K562 (cell line): ENCODE measurements around the gene ENKUR. TPM values are rescaled to one million over a fixed set of nuclear protein-coding genes. Genes with fewer than 3 reads are reported as not detected.

ENCODE experiments used
- BACH1 ChIP-seq: fragments of 200-800 bp; sonication (Bioruptor generic); IDR thresholded peaks from 2 replicates; pipeline ENCODE4 v1.6.1; 2016; ENCODE audit warnings: missing genetic modification characterization, missing compliant biosample characterization
- DDX20 ChIP-seq: fragments of 450-650 bp; IDR thresholded peaks from 2 replicates; pipeline ENCODE4 v1.6.1; 2016; ENCODE audit warnings: missing genetic modification characterization, low read depth, mild to moderate bottlenecking, missing compliant biosample characterization, moderate library complexity
- ESRRB ChIP-seq: fragments of 250-450 bp; sonication (Bioruptor Pico); IDR thresholded peaks from 2 replicates; pipeline ENCODE4 v1.5.0; 2020; ENCODE audit warnings: mild to moderate bottlenecking, moderate library complexity, borderline replicate concordance
- GTF2E2 ChIP-seq: fragments of 200-800 bp; sonication (Bioruptor generic); IDR thresholded peaks from 2 replicates; pipeline ENCODE4 v1.6.1; 2016; ENCODE audit warnings: missing genetic modification characterization, missing compliant biosample characterization
- ILK ChIP-seq: fragments of 450-650 bp; IDR thresholded peaks from 2 replicates; pipeline ENCODE4 v1.6.1; 2016; ENCODE audit warnings: missing genetic modification characterization, low read depth, mild to moderate bottlenecking, missing compliant biosample characterization, moderate library complexity, borderline replicate concordance
- KAT8 ChIP-seq: fragments of 450-650 bp; IDR thresholded peaks from 2 replicates; pipeline ENCODE4 v1.6.1; 2016; ENCODE audit warnings: low read depth, mild to moderate bottlenecking
- KDM2B ChIP-seq: fragments of 250-450 bp; sonication (Bioruptor Pico); IDR thresholded peaks from 2 replicates; pipeline ENCODE4 v1.8.0; 2021; ENCODE audit warnings: mild to moderate bottlenecking, moderate library complexity
- LARP7 ChIP-seq: fragments of 450-650 bp; IDR thresholded peaks from 2 replicates; pipeline ENCODE4 v1.6.1; 2016
- MCM7 ChIP-seq, 2 experiments: fragments of 450-650 bp; IDR thresholded peaks; 2 replicates each; pipeline ENCODE4 v1.6.1; 2016 to 2018
- MECOM ChIP-seq: fragments of 250-450 bp; sonication (Bioruptor Pico); IDR thresholded peaks from 2 replicates; pipeline ENCODE4 v1.8.0; 2022; ENCODE audit warnings: inconsistent platforms
- MEF2A ChIP-seq: IDR thresholded peaks from 2 replicates; pipeline ENCODE4 v1.6.1; 2011; ENCODE audit warnings: low read depth, mild to moderate bottlenecking, low read length, moderate library complexity; ENCODE audit not compliant: control insufficient read depth
- NCOA4 ChIP-seq: fragments of 450-650 bp; IDR thresholded peaks from 2 replicates; pipeline ENCODE4 v1.6.1; 2018; ENCODE audit warnings: mild to moderate bottlenecking; ENCODE audit not compliant: partially characterized antibody
- NONO ChIP-seq, 2 experiments: fragments of 200-400 bp in 1 of 2; fragments of 450-650 bp in 1 of 2; formaldehyde crosslinking in 1 of 2; IDR thresholded peaks; 2 replicates each; pipeline ENCODE4 v1.6.1; 2017; ENCODE audit warnings: low read depth in 2 of 2, mild to moderate bottlenecking in 2 of 2, moderate library complexity in 2 of 2, low read length in 1 of 2
- POLR2A ChIP-seq: fragments of 450-650 bp; conservative IDR thresholded peaks from 2 replicates; pipeline ENCODE4 v1.6.1; 2016
- PRPF4 ChIP-seq: fragments of 200-400 bp; formaldehyde crosslinking; IDR thresholded peaks from one replicate; pipeline ENCODE4 v1.6.1; 2017; ENCODE audit warnings: low read length, low read depth, mild to moderate bottlenecking; ENCODE audit not compliant: insufficient read depth, poor library complexity, severe bottlenecking
- RB1 ChIP-seq: fragments of 450-650 bp; IDR thresholded peaks from 2 replicates; pipeline ENCODE4 v1.6.1; 2017; ENCODE audit warnings: low read depth, mild to moderate bottlenecking
- RBM14 ChIP-seq: fragments of 200-400 bp; formaldehyde crosslinking; IDR thresholded peaks from 2 replicates; pipeline ENCODE4 v1.6.1; 2018; ENCODE audit warnings: low read depth, mild to moderate bottlenecking, low read length, moderate library complexity, borderline replicate concordance; ENCODE audit not compliant: insufficient read depth
- RBM34 ChIP-seq: fragments of 200-400 bp; formaldehyde crosslinking; IDR thresholded peaks from 2 replicates; pipeline ENCODE4 v1.6.1; 2018; ENCODE audit warnings: low read length, borderline replicate concordance; ENCODE audit not compliant: insufficient read depth
- RUNX1 ChIP-seq: sonication (generic); IDR thresholded peaks from 2 replicates; pipeline ENCODE4 v1.6.1; 2016; ENCODE audit warnings: antibody characterized with exemption, low read depth
- ZNF583 ChIP-seq: fragments of 250-450 bp; sonication (Bioruptor Pico); IDR thresholded peaks from 2 replicates; pipeline ENCODE4 v1.4.0; 2020
- polyA plus RNA-seq, 8 experiments: library from polyadenylated mRNA; depleted of rRNA in 4 of 8; stranded (reverse) in 5 of 8; unstranded in 3 of 8; fragments of >200 nt; fragmentation: Nextera tagmentation in 2 of 8; fragmentation: Illumina TruSeq in 1 of 8; extraction: Ambion mirVana in 2 of 8; extraction: Trizol in 1 of 8; gene quantifications; 2 replicates each; pipeline versions ENCODE4 v1.2.1 to v1.2.3, GENCODE V29; 2011 to 2014; ENCODE audit warnings: inconsistent platforms in 1 of 8, missing spikeins in 1 of 8
- total RNA-seq, 7 experiments: library from RNA; depleted of rRNA in 6 of 7; stranded (reverse); fragments of >200 nt in 6 of 7; fragmentation: Illumina TruSeq in 2 of 7; extraction: Trizol in 2 of 7; gene quantifications; 2 replicates each; pipeline versions ENCODE4 v1.2.1 to v1.2.3, GENCODE V29; 2011 to 2021; ENCODE audit warnings: low replicate concordance in 1 of 7
- TF ChIP-seq, protein P1 (sequence below): sonication (generic); formaldehyde crosslinking; IDR thresholded peaks from 2 replicates; pipeline ENCODE4 v1.8.0; 2022; ENCODE audit warnings: mild to moderate bottlenecking, missing genetic modification reagents
- TF ChIP-seq, protein P2 (sequence below): fragments of 450-650 bp; IDR thresholded peaks from 2 replicates; pipeline ENCODE4 v1.6.1; 2017; ENCODE audit warnings: antibody characterized with exemption, mild to moderate bottlenecking

The ENKUR gene
- total and polyA plus RNA-seq, 9 of the 15 experiments (the other 6 are each of a cell fraction or from before 2014, with no cell fraction given) = 0.06 to 0.46 (median 0.20) TPM

DNA sequence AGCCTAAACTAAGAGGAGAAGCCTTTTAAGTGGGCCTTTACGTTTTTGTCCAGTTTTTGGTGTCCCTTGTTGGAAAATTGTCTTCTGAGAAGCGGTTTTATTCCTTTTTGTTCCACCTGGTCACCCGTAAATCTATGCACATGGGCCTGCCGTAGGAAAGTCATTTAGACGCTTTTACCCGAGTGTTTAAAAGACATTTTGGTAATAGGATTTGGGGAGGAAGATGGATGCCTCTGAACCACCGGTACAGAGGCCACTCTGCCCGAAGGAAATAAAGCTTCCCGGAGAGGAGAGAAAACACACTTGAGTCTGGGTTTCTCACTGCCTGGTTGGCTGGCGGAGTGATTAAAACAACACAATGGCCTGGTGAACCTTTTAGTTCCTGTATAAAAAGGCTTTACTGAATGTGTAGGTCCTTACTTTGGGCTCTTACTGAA, 1.2 kb upstream of the ENKUR start (continued):
- TF ChIP-seq KDM2B (CRISPR knock-in tag) (no peak), KAT8 (no peak), RB1 (no peak), NONO (IDR thresholded peaks at IDR 0.05; ENCODE audit: low read depth in 2 of 2, low read length in 1 of 2) (no peak), RBM14 (no peak), ILK (tag) (no peak), GTF2E2 (tag) (peak; percentile 86), RBM34 (no peak), MCM7 (IDR thresholded peaks at IDR 0.05) (no peak), MECOM (no peak), BACH1 (0 out of 2 replicates have a peak, but pooled peaks have one; percentile 18), RUNX1 (no peak), LARP7 (no peak), NCOA4 (no peak), DDX20 (tag) (no peak), POLR2A (0 out of 2 replicates have a peak, but pooled peaks have one; percentile 81), ESRRB (CRISPR knock-in tag) (no peak), PRPF4 (no peak), MEF2A (no peak), ZNF583 (CRISPR knock-in tag) (no peak)
- TF ChIP-seq, protein P1, sequence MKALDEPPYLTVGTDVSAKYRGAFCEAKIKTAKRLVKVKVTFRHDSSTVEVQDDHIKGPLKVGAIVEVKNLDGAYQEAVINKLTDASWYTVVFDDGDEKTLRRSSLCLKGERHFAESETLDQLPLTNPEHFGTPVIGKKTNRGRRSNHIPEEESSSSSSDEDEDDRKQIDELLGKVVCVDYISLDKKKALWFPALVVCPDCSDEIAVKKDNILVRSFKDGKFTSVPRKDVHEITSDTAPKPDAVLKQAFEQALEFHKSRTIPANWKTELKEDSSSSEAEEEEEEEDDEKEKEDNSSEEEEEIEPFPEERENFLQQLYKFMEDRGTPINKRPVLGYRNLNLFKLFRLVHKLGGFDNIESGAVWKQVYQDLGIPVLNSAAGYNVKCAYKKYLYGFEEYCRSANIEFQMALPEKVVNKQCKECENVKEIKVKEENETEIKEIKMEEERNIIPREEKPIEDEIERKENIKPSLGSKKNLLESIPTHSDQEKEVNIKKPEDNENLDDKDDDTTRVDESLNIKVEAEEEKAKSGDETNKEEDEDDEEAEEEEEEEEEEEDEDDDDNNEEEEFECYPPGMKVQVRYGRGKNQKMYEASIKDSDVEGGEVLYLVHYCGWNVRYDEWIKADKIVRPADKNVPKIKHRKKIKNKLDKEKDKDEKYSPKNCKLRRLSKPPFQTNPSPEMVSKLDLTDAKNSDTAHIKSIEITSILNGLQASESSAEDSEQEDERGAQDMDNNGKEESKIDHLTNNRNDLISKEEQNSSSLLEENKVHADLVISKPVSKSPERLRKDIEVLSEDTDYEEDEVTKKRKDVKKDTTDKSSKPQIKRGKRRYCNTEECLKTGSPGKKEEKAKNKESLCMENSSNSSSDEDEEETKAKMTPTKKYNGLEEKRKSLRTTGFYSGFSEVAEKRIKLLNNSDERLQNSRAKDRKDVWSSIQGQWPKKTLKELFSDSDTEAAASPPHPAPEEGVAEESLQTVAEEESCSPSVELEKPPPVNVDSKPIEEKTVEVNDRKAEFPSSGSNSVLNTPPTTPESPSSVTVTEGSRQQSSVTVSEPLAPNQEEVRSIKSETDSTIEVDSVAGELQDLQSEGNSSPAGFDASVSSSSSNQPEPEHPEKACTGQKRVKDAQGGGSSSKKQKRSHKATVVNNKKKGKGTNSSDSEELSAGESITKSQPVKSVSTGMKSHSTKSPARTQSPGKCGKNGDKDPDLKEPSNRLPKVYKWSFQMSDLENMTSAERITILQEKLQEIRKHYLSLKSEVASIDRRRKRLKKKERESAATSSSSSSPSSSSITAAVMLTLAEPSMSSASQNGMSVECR = no peak
- TF ChIP-seq, protein P2, sequence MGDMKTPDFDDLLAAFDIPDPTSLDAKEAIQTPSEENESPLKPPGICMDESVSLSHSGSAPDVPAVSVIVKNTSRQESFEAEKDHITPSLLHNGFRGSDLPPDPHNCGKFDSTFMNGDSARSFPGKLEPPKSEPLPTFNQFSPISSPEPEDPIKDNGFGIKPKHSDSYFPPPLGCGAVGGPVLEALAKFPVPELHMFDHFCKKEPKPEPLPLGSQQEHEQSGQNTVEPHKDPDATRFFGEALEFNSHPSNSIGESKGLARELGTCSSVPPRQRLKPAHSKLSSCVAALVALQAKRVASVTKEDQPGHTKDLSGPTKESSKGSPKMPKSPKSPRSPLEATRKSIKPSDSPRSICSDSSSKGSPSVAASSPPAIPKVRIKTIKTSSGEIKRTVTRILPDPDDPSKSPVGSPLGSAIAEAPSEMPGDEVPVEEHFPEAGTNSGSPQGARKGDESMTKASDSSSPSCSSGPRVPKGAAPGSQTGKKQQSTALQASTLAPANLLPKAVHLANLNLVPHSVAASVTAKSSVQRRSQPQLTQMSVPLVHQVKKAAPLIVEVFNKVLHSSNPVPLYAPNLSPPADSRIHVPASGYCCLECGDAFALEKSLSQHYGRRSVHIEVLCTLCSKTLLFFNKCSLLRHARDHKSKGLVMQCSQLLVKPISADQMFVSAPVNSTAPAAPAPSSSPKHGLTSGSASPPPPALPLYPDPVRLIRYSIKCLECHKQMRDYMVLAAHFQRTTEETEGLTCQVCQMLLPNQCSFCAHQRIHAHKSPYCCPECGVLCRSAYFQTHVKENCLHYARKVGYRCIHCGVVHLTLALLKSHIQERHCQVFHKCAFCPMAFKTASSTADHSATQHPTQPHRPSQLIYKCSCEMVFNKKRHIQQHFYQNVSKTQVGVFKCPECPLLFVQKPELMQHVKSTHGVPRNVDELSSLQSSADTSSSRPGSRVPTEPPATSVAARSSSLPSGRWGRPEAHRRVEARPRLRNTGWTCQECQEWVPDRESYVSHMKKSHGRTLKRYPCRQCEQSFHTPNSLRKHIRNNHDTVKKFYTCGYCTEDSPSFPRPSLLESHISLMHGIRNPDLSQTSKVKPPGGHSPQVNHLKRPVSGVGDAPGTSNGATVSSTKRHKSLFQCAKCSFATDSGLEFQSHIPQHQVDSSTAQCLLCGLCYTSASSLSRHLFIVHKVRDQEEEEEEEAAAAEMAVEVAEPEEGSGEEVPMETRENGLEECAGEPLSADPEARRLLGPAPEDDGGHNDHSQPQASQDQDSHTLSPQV = 0 out of 2 replicates have a peak, but pooled peaks have one; percentile 16
